Stimulated activated CD8-positive, alpha-beta memory T cell treated with anti-CD3 and anti-CD28 coated beads, Interleukin-12 subunit alpha, Interleukin-12 subunit beta, amount 100 ng/mL, for 24 hours (primary cell): ENCODE data around the gene RNASE1.

Experiments used
- DNase-seq: peaks from one replicate; pipeline ENCODE4 v3.0.0-alpha.2; 2020; ENCODE audit errors: extremely low read depth

The RNASE1 gene

GRCh38 chr14:20808162-20808483, 5.5 kb upstream of the RNASE1 start:
- no peak for DNase-seq

GRCh38 chr14:20807304-20808161, 4.9 kb upstream of the RNASE1 start:
- no peak for DNase-seq

DNA sequence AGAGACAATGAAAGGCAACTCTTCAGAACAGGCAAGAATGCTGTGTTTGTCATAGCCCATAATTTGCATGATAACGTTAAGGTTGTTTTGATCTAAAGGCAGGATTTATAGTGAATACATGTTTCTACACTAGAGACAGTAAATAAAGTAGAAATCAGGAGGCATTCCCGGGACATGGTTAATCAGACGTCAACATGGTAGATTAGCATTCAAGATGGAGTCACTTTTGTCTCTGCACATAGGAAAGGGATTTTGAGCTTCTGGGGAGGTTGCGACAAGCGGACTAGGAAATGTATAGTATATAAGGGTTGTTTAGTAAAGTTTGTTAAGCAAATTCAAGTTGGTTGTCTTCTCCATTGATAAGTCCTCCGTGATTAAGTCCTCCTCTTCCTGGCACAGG, 2.8 kb upstream of the RNASE1 start:
- DNase-seq: no peak

GRCh38 chr14:20803223-20803622, 579 bp upstream of the RNASE1 start:
- no peak for DNase-seq

DNA sequence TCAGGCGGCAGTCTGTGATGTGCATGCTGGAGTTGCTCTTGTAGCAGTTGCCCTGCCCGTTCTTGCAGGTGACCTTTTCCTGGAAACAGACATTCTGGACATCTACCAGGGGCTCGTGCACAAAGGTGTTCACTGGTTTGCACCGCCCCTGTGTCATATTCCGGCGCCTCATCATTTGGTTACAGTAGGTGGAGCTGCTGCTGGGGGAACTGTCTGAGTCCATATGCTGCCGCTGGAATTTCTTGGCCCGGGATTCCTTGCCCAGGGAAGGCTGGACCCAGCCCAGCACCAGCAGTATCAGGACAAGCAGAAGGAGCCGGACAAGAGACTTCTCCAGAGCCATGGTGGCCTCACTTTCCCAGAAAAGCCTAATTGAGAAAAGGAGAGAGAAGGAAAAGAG, 918 bp downstream of the RNASE1 start:
- no peak for DNase-seq

DNA sequence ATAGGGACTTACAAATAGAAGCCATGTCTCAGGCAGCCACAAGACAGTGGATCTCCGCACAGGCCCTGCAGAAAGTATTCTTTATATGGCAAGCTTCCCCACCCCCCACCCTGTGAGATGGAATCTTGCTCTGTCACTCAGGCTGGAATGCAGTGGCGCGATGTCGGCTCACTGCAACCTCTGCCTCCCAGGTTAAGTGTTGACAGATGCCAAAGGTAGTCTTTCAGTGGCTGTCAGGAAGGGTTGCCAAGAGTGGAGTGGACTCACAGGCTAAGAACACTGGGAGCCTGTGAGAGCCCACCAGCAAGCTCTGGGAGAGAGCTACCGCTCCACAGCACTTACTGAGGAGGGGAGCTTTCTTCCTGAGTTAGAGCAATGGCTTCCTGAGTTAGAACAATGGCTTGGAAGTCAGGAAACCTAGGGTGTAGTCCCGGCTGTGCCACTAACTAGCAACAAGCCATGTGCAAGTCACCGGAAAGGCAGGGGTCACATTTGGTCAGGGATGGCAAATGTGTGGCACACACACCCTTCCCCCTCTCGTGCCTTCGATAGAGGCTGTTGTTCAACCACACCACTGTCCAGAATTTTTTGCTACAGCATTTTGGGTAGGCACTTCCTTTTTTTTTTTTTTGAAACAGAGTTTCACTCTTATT, 2.6 kb downstream of the RNASE1 start:
- no peak for DNase-seq

DNA sequence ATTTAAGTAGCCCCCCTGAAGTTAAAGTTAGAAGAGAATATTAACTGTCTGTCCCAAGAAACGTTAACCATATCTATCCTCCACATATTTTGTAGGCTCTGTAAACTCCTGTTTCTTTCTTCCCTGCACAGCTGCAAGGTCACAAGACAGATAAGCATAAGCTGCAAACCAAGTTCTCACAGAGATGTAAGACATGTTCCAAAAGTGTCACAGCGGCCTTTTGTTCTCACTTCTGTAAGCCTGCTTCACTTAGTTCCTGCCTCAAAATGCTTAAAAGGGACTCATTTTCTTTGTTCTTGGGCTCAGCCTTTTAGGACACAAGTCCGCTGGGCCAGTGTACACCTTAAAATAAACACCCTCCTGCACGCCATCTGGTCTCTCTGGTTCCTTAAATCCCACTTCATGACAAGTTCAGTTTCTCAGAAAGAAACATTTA, 3.2 kb downstream of the RNASE1 start:
- DNase-seq: no peak

GRCh38 chr14:20798932-20799331, 3.7 kb downstream of the RNASE1 start:
- DNase-seq: no peak

GRCh38 chr14:20798318-20798717, 4.3 kb downstream of the RNASE1 start:
- DNase-seq: no peak

DNA sequence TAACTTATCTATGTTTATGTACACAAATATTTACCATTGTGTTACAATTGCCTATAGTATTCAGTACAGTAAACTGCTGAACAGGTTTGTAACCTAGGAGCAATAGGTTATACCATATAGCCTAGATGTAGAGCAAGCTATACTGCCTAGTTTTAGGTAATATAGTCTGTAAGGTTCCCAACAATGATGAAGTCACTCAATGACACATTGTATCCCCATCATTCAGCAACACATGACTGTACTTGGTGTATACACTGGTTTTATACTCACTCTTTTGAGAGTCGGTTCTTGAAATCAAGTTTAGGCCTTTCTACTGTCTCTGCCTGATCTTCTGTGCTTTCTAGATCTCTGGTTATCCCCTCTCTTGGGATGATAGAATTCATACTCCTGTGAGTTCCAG, 5.5 kb downstream of the RNASE1 start:
- no peak for DNase-seq

DNA sequence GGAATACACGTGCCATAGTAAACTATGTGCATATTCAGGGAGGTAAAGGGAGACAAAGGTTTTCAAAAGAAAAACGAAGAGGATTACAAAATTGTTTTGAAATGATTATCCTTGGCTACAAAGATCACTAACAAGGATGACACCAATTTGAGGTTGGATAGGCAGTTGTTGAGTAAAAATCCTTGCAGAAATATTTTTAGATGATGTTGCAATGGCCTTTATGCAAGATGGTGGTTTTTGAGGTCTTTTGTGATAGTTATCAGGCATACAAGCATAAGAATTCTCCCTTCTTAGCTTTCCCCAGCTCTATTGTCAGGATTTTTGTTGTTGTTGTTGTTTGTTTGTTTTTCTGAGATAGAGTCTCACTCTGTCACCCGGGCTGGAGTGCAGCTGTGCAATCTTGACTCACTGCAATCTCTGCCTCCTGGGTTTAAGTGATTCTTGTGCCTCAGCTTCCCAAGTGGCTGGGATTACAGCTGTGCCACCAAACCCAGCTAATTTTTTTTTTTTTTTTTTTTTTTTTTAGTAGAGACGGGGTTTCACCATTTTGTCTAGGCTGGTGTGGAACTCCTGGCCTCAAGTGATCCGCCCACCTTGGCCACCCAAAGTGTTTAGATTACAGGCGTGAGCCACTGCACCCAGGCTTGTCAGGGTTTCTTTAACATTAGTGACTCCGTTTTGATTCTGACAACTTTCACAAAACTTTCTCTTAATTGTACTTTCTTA, 7.8 kb downstream of the RNASE1 start:
- DNase-seq: no peak

- DNase-seq: no peak
Observed at GRCh38 chr14:20792556-20792955, 10.1 kb downstream of the RNASE1 start.

- DNase-seq: no peak
Observed at GRCh38 chr14:20791597-20791996, 11.0 kb downstream of the RNASE1 start.

DNA sequence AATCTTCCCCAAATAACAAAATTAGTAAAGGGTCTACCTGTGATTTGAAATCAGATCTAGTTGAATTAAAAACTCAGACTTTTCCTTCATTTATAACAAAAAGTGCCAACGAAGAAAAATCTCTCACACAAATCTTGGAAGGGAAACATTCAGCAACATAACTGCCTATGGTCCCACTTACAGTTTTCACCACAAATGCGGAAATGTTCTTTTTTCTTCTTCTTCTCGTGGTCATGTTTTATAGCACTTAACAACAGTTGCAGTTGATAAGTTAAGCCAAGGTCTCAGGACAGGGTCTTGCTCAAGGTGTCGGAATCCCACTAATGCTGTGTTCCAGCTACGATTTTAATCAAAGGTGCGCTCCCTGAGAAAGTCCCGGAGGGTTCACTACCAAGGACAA, 11.5 kb downstream of the RNASE1 start:
- no peak for DNase-seq

DNA sequence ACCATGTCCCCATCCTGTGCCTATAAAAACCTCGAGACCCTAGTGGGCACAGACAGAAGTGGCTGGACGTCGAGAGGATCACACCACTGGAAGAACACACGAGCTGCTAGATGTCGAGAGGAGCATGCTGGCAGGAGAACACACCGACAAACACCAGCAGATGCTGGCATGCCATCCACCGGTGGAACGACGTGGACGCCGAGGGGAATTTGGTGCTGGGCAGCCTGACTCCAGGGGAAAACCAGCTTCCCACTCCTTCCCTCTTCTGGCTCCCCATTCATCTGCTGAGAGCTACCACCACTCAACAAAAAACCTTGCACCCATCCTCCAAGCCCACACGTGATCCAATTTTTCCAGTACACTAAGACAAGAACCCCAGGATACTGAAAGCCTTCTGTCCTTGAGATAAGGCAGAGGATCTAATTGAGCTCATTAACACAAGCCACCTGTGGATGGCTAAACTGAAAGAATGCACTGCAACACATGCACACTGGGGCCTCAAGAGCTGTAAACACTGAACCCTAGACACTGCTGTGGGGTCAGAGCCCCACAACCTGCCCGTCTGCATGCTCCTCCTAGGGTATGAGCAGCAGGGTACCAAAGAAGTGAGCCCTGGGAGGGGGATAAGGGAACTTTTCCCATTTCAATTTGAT, 12.1 kb downstream of the RNASE1 start:
- no peak for DNase-seq

GRCh38 chr14:20789230-20789813, 13.3 kb downstream of the RNASE1 start:
- DNase-seq: no peak

DNA sequence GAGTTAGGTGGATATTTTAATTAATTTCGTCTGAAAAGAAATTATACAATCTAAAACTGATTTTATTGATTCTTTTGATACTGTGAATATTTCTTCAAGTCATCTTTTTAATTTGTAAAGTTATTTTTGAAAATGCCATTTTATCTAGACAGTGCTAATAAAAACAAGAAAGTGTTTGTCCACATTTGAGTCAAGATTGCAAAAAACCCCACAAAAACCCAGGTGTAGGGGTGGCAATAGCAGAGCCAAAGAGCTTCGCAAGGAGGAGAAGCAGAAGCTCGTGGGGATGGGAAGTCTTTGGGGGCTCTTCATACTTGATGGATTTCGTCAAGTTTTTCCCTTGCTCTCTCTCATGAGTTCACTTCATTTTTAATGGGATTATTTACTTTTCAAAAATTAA, 15.6 kb downstream of the RNASE1 start:
- no peak for DNase-seq

DNA sequence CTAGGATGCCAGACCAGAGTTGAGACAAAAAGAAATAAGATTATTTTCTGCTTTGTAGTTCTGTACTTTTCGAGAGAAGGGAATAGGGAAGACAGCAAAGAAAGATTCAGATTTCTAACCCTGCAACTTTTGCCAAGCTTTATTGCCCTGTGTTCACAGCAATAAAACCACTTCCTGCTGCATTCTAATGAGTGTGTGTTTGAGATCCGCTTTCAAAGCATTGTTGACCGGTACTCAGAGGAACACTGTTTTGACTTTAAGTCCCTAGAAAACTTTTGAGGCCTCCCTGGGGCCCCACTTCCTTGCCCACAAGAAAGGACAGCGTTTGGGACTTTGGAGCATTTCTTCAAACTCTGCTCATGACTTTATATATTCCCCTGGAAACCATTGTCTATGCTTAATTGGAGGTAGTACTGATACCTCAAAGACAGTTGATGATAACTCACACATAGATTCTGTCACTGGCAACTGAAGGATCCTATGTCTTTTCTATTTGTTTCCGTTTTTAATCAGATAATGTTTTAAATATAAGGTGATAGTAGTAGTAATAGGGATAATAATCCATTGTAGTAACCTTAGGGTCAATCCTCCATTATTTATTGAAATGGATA, 20.3 kb downstream of the RNASE1 start:
- DNase-seq: no peak

DNA sequence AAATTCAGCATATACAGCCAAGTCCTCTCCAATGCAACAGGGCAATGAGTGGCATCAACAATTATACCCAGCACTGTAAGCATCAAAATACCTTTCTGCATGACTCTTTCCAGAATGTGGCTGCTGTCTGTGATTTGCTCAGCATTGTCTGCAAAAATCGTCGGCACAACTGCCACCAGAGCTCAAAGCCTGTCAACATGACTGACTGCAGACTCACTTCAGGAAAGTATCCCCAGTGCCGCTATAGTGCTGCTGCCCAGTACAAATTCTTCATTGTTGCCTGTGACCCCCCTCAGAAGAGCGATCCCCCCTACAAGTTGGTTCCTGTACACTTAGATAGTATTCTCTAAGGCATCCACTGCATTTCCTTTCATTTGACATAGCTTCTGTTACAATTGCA, 20.8 kb downstream of the RNASE1 start:
- no peak for DNase-seq

- DNase-seq: no peak
Observed at GRCh38 chr14:20775901-20776300, 26.7 kb downstream of the RNASE1 start.

GRCh38 chr14:20775043-20775442, 27.6 kb downstream of the RNASE1 start:
- no peak for DNase-seq
